ENCODE data around the gene ABCG2.
"Not testable (repeated sequence)": the region's sequence is repeated elsewhere in the genome, so short reads cannot be mapped to it uniquely, and the experiment has no call there.

ABCG2 gene

GRCh38 chr4:88109123-88109881, 49.1 kb downstream of the ABCG2 start:
- no peak for DNase-seq

GRCh38 chr4:88108747-88109122, 49.7 kb downstream of the ABCG2 start:
- no peak for DNase-seq

DNA sequence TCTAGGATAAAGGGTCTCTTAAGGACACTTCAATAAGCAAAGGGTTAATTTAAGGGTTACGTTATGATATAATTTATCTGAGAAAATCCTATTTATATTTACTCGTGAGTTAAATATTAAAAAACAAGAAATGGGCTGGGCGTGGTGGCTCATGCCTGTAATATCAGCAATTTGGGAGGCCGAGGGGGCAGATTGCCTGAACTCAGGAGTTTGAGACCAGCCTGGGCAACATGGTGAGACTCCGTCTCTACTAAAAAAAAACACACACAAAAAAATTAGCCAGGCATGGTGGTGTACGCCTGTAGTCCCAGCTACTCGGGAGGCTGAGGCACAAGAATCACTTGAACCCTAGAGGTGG, 50.4 kb downstream of the ABCG2 start:
- DNase-seq, result not testable (repeated sequence)

DNA sequence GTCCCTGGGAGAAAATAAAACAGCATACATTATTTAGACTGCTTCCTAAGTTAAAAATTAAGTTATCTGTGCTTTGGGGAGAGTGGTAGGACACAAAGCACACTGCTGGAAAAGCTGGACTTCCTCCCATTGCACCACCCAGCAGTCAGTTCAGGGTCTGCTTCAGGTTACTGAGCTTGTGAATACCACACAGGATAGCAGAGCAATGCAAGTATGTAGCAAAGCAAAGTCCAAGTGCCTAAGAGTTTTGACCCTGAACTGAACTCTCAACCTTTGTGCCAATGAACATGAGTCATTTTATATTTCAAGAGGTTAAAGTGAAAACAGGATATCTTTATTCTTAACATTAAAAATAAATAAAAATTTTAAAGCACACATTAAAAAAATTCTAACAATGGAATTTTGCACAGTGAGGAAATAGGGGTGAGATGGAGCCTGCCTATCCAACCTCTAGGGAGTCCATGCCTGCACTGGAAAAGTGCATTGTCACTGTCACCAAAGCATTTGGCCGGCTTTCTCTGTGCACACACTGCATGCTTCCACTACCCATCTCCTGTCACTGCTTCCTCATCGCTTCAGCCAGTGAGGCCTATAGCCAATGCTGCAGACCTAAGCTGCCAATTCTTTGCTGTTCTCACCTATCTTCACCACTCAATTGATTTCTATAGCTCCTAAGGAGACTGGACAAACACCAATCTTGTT, 50.9 kb downstream of the ABCG2 start:
- no peak for DNase-seq

DNA sequence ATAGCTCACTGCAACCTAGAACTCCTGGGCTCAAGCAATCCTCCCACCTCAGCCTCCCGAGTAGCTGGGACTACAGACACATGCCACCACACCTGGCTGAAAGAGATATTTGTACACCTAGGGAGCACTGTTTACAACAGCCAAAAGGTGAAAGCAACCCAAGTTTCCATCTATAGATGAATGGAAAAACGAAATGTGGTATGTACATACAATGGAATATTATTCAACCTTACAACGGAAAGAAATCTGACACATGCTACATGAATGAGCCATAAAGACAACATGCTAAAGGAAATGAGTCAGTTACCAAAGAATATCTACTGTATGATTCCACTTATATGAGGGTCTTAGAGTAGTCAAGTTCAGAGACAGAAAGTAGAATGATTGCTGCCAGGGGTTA, 52.2 kb downstream of the ABCG2 start:
- DNase-seq, result no peak

DNA sequence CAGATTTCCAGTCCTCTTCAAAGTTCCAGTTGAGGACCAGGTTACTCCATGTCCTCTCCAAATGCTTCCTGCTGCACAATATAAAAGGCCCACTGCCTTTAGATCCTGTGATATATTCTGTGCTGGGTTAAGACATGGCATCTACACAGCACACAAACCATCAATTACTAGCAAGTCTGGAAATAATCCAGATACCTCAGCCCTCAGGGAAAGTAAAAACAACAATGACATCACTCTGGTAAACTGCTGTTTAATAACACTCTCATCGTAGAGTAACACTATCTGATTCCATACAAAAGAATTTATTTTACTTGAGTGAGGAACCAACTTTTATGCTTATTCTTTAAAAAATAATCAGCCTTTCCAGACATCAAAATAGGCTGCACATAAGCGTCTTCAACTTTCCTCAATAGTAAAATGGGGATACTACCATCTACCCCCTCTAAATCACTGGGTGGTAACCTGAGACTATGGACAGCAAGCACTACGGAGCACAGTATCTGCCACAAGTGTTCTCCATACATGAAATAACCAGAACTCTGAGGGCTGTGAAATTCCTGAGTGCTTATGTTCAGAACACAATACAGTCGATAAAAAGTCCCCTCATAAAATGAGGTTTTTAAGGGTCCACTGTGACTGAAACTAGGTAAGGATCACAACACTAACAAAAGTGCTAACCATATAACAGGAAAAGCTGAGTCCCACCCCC, 53.4 kb downstream of the ABCG2 start:
- DNase-seq, result no peak

- no peak for DNase-seq
These were observed 56.4 kb downstream of the ABCG2 start for GRCh38 chr4:88102026-88102425.

GRCh38 chr4:88101165-88101564, 57.3 kb downstream of the ABCG2 start:
- DNase-seq, result no peak

DNA sequence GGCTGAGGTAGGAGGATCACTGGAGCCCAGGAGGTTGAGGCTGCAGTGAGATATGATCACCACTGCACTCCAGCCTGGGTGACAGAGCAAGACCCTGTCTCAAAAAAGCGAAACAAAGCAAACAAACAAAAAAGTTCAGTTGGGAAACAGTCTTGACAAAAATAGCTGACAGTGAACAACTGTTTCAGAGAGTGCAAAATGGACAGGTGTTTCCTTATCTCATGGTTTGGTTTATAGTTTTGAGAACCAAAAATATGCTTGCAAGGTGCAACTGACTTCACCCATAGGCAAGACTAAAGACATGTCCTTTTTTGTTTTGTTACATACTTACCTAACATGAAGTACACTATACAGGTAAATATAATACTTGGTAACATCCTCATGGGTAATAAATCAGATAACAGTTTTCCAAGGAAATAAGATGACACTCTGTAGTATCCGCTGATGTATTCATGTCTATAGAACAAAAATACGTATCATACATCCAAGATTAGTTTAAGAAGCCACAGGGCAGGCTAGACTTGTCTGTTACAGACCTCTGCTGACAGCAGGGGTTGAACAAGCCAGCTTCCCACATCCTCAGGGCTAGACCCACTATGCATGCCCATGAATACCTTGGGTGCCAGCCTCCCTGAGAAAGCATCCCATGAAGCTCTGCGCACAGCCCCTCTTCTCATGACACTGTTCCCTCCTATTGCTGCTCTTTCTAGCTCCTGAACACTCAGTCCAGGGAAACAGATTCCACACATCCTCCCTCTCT, 59.3 kb downstream of the ABCG2 start:
- no peak for DNase-seq

- DNase-seq, result no peak
These were observed 60.7 kb downstream of the ABCG2 start for GRCh38 chr4:88097781-88098180.

GRCh38 chr4:88097301-88097700, 61.1 kb downstream of the ABCG2 start:
- DNase-seq, result no peak

DNA sequence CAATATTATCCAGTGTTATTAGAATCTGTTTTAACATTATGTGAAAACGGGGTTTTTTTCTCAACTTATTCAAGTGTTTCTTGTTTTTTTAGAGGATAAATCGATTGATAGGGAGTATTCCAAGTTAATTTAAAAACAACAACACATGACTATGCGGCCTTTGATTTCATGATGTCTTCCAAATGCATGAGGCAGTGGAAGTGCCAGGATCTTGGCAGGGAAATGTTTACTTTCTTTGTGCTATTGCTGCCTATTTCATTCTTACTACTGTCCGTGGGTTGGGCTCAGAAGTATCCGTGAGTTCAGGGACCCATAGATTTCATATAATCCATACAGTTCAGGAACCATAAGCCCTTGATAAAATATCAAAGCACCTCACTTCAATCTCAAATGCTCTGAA, 64.6 kb downstream of the ABCG2 start:
- no peak for DNase-seq

GRCh38 chr4:88091378-88091777, 67.1 kb downstream of the ABCG2 start:
- DNase-seq, result no peak

DNA sequence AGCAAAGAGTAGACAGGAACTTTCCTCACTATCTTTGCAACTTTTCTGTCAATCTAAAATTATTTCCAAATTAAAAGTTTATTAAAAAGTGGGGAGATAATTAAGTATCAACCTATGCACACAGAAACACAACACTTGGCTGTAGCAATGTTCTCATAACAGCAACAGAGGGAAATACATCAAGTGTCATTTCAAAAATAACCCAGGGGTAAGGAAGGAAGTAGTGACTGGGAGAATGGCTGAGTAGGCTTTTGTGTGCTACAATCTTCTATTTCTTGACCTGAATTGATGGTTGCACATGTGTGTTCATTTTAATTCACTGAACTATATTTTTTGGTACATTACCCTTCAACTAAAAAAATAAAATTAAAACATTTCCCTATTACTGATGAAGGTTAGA, 67.5 kb downstream of the ABCG2 start:
- DNase-seq, result no peak

DNA sequence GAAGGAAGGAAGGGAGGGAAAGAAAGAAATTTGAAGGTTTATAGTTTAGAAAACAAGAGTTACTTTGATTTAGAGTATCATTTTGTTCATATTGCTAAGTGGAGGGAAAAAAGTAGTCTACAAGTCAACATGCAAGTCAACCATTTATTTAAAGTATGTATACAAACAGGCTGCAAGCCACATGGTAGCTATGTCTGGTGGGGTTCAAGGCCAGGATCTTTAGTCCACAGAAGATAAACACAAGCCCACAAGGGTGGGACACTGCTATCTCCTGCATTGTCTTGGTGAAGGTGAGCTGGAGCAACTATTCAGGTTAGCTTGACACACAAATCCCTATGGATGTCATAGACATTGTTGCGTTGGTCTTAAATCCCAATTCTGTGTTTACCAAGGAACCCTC, 71.4 kb downstream of the ABCG2 start:
- DNase-seq, result no peak

- DNase-seq, result no peak
These were observed 77.8 kb downstream of the ABCG2 start for GRCh38 chr4:88080626-88081025.

DNA sequence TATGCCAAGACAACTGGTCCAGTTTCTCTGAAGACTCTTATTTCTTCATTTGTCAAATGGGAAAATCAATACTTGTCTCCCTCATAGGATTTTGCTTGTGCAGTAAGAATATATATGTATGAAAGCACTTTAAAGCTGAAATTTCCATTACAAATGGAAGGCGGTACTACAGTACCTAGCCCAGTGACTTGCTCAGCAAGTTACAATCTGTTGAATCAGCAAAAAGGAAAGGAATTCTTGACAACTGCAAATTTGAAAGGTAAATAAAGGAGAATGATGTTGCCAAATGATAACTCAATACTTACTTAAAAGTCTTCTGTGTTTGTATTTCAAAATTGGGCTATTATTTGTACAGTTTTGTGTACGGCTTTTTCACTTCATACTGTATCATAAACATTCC, 79.9 kb downstream of the ABCG2 start:
- DNase-seq, result no peak

GRCh38 chr4:88077911-88078524, 80.4 kb downstream of the ABCG2 start:
- DNase-seq, result no peak

DNA sequence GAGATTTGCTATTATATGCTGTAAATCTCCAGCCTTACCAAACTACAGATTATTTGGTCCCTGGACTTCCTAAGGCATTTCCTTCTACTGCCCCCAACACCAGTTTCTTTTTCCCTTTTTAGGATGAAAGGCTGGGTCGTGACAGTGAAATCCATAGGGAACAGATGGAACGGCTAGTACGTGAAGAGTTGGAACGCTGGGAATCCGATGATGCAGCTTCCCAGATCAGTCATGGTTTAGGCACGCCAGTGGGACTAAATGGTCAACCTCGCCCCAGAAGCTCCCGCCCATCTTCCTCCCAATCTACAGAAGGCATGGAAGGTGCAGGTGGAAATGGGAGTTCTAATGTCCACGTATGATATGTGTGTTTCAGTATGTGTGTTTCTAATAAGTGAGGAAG, 83.1 kb downstream of the ABCG2 start:
- DNase-seq, result no peak

DNA sequence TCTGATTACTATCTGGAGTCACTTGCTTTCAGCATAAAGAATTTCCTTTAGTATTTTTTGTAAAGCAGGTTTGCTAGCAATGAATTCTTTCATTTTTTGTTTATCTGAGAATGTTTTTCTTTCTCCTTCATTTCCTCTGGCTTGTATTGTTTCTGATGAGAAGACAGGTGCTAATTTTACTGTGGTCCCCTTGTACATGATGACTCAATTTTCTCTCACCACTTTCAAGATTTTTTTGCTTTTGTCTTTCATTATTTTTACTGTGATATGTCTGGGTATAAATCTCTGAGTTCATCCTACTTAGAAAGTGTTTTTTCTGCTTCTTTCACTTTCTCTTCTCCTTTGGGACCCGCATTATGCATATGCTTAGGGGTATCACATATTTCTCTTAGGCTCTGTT, 88.4 kb downstream of the ABCG2 start:
- no peak for DNase-seq

DNA sequence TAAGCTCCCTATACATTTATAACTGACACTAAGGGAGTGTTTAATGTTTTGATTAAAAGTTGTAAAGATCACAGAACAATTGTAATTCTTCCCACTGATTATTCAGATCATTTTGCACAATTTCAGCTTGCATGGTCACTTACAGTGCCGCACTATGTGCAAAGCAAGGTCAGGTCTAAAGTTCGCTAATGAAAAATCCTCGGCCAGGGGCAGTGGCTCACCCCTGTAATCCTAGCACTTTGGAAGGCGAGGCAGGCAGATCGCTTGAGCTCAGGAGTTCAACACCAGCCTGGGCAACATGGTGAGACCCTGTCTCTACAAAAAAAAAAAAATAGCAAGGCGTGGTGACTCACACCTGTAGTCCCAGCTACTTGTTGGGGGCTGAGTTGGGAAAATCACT, 94.0 kb downstream of the ABCG2 start:
- no peak for DNase-seq

DNA sequence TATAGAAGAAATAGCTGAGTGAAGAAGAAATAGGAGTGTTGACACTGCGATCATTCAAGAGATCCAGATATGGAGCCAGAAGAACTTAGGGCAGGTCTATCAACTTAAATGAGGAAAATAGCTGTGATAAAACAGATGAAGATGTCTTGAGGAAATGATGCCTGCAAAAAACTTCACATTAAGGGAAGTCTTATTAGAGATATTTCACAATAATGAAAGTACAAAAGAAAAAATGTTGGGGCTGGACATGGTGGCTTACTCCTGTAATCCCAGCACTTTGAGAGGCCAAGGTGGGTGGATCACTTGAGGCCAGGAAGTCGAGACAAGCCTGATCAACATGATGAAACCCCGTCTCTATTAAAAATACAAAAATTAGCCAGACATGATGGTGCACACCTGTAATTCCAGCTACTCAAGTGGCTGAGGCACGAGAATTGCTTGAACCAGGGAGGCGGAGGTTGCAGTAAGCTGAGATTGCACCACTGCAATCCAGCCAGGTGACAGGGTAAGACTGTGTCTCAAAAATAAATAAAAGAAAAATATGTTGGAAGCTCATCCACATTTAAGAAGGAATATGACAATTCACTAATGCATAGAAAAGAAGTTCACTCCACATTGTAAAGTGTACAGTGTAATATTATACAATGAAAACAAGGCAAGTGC, 94.7 kb downstream of the ABCG2 start:
- no peak for DNase-seq

Data from NCI-H1048 (cell line).